ENCODE results near the gene RGS17. TPM values are rescaled to one million over a fixed set of nuclear protein-coding genes. Genes with fewer than 3 reads are reported as not detected.
"Not testable (repeated sequence)": the region's sequence is repeated elsewhere in the genome, so short reads cannot be mapped to it uniquely, and the experiment has no call there.

Gene RGS17
- total RNA-seq, 2 donors from 2014 or later: not detected

- not testable (repeated sequence) for H3K4me1 Mint-ChIP-seq, H3K4me3 Mint-ChIP-seq, ATAC-seq
Observed at GRCh38 chr6:153110612-153111011, 20.5 kb downstream of the RGS17 start.

GRCh38 chr6:153108315-153108714 lies 22.8 kb downstream of the RGS17 start:
- H3K4me3 Mint-ChIP-seq: no peak overlapping the region
- H3K27ac Mint-ChIP-seq: no peak overlapping the region

More at GRCh38 chr6:153110612-153111011, 20.5 kb downstream of the RGS17 start:
- not testable (repeated sequence) for DNase-seq; H3K27me3 Mint-ChIP-seq; H3K27ac Mint-ChIP-seq; H3K36me3 Mint-ChIP-seq (ENCODE audit: low read depth); H3K9me3 ChIP-seq (ENCODE audit: control insufficient read depth, low read length, poor library complexity, severe bottlenecking)

GRCh38 chr6:153106021-153106420 lies 25.1 kb downstream of the RGS17 start:
- H3K27me3 Mint-ChIP-seq: peaks cover 12% of the 10 kb centered on the region
- H3K9me3 ChIP-seq (ENCODE audit: control insufficient read depth, low read length, poor library complexity, severe bottlenecking): no peaks in the 10 kb centered on the region
- DNase-seq: no peak
- no peak for ATAC-seq
- no peaks in the 10 kb centered on the region for H3K4me1 Mint-ChIP-seq
- H3K36me3 Mint-ChIP-seq (ENCODE audit: low read depth): no peaks in the 10 kb centered on the region
- no peak overlapping the region for H3K27ac Mint-ChIP-seq
- no peak overlapping the region for H3K4me3 Mint-ChIP-seq

More at GRCh38 chr6:153108315-153108714, 22.8 kb downstream of the RGS17 start:
- no peaks in the 10 kb centered on the region for H3K9me3 ChIP-seq (ENCODE audit: control insufficient read depth, low read length, poor library complexity, severe bottlenecking)
- no peak for ATAC-seq
- Mint-ChIP-seq H3K27me3 (peaks cover 12% of the 10 kb centered on the region), H3K36me3 (ENCODE audit: low read depth) (peaks cover 2% of the 10 kb centered on the region), H3K4me1 (no peaks in the 10 kb centered on the region)
- no peak for DNase-seq

- H3K27me3 Mint-ChIP-seq: peaks cover 12% of the 10 kb centered on the region
- H3K9me3 ChIP-seq (ENCODE audit: control insufficient read depth, low read length, poor library complexity, severe bottlenecking): no peaks in the 10 kb centered on the region
- no peak overlapping the region for H3K4me3 Mint-ChIP-seq
- H3K27ac Mint-ChIP-seq: no peak overlapping the region
- ATAC-seq (no peak), DNase-seq (no peak)
- H3K36me3 Mint-ChIP-seq (ENCODE audit: low read depth): no peaks in the 10 kb centered on the region
- no peaks in the 10 kb centered on the region for H3K4me1 Mint-ChIP-seq
Observed at GRCh38 chr6:153104220-153104619, 26.9 kb downstream of the RGS17 start.

GRCh38 chr6:153103319-153103655 lies 27.8 kb downstream of the RGS17 start:
- no peak overlapping the region for H3K4me3 Mint-ChIP-seq
- ATAC-seq (no peak), DNase-seq (no peak)
- H3K27ac Mint-ChIP-seq: no peak overlapping the region
- H3K27me3 Mint-ChIP-seq: peaks cover 15% of the 10 kb centered on the region
- H3K9me3 ChIP-seq (ENCODE audit: control insufficient read depth, low read length, poor library complexity, severe bottlenecking): no peaks in the 10 kb centered on the region
- H3K4me1 Mint-ChIP-seq: no peaks in the 10 kb centered on the region
- no peaks in the 10 kb centered on the region for H3K36me3 Mint-ChIP-seq (ENCODE audit: low read depth)

- DNase-seq (no peak), ATAC-seq (no peak)
- peaks cover 15% of the 10 kb centered on the region for H3K27me3 Mint-ChIP-seq
- H3K36me3 Mint-ChIP-seq (ENCODE audit: low read depth): no peaks in the 10 kb centered on the region
- no peaks in the 10 kb centered on the region for H3K9me3 ChIP-seq (ENCODE audit: control insufficient read depth, low read length, poor library complexity, severe bottlenecking)
- no peak overlapping the region for H3K4me3 Mint-ChIP-seq
- no peak overlapping the region for H3K27ac Mint-ChIP-seq
- H3K4me1 Mint-ChIP-seq: no peaks in the 10 kb centered on the region
Observed at GRCh38 chr6:153102605-153103318, 28.3 kb downstream of the RGS17 start.

- no peak for DNase-seq
- Mint-ChIP-seq H3K4me3 (no peak overlapping the region), H3K27ac (no peak overlapping the region), H3K4me1 (no peaks in the 10 kb centered on the region), H3K27me3 (peaks cover 21% of the 10 kb centered on the region), H3K36me3 (ENCODE audit: low read depth) (no peaks in the 10 kb centered on the region)
- H3K9me3 ChIP-seq (ENCODE audit: control insufficient read depth, low read length, poor library complexity, severe bottlenecking): no peaks in the 10 kb centered on the region
- no peak for ATAC-seq
Observed at GRCh38 chr6:153101461-153101860, 29.6 kb downstream of the RGS17 start.

- H3K9me3 ChIP-seq (ENCODE audit: control insufficient read depth, low read length, poor library complexity, severe bottlenecking): no peaks in the 10 kb centered on the region
- ATAC-seq: no peak
- peaks cover 26% of the 10 kb centered on the region for H3K27me3 Mint-ChIP-seq
- H3K27ac Mint-ChIP-seq: no peak overlapping the region
- H3K4me3 Mint-ChIP-seq: no peak overlapping the region
- DNase-seq: no peak
- H3K36me3 Mint-ChIP-seq (ENCODE audit: low read depth): no peaks in the 10 kb centered on the region
- H3K4me1 Mint-ChIP-seq: no peaks in the 10 kb centered on the region
Observed at GRCh38 chr6:153099636-153100035, 31.4 kb downstream of the RGS17 start.

- no peaks in the 10 kb centered on the region for H3K36me3 Mint-ChIP-seq (ENCODE audit: low read depth)
- H3K4me3 Mint-ChIP-seq: no peak overlapping the region
- H3K4me1 Mint-ChIP-seq: no peaks in the 10 kb centered on the region
- peaks cover 27% of the 10 kb centered on the region for H3K27me3 Mint-ChIP-seq
- no peak overlapping the region for H3K27ac Mint-ChIP-seq
- ATAC-seq: no peak
- DNase-seq: no peak
- H3K9me3 ChIP-seq (ENCODE audit: control insufficient read depth, low read length, poor library complexity, severe bottlenecking): no peaks in the 10 kb centered on the region
Observed at GRCh38 chr6:153096792-153097191, 34.3 kb downstream of the RGS17 start.

GRCh38 chr6:153096031-153096430 lies 35.1 kb downstream of the RGS17 start:
- Mint-ChIP-seq H3K4me1 (no peaks in the 10 kb centered on the region), H3K36me3 (ENCODE audit: low read depth) (no peaks in the 10 kb centered on the region), H3K27ac (no peak overlapping the region), H3K27me3 (peaks cover 27% of the 10 kb centered on the region), H3K4me3 (no peak overlapping the region)
- no peaks in the 10 kb centered on the region for H3K9me3 ChIP-seq (ENCODE audit: control insufficient read depth, low read length, poor library complexity, severe bottlenecking)
- ATAC-seq (no peak), DNase-seq (no peak)

GRCh38 chr6:153092082-153093013 lies 38.7 kb downstream of the RGS17 start:
- no peaks in the 10 kb centered on the region for H3K36me3 Mint-ChIP-seq (ENCODE audit: low read depth)
- ATAC-seq (no peak), DNase-seq (no peak)
- no peaks in the 10 kb centered on the region for H3K9me3 ChIP-seq (ENCODE audit: control insufficient read depth, low read length, poor library complexity, severe bottlenecking)
- peaks cover 14% of the 10 kb centered on the region for H3K27me3 Mint-ChIP-seq
- peaks cover 2% of the 10 kb centered on the region for H3K4me1 Mint-ChIP-seq
- no peak overlapping the region for H3K4me3 Mint-ChIP-seq
- no peak overlapping the region for H3K27ac Mint-ChIP-seq

GRCh38 chr6:153090241-153090930 lies 40.7 kb downstream of the RGS17 start:
- no peaks in the 10 kb centered on the region for H3K36me3 Mint-ChIP-seq (ENCODE audit: low read depth)
- H3K4me1 Mint-ChIP-seq: peaks cover 2% of the 10 kb centered on the region
- ATAC-seq (no peak), DNase-seq (no peak)
- no peak overlapping the region for H3K27ac Mint-ChIP-seq
- no peaks in the 10 kb centered on the region for H3K9me3 ChIP-seq (ENCODE audit: control insufficient read depth, low read length, poor library complexity, severe bottlenecking)
- no peak overlapping the region for H3K4me3 Mint-ChIP-seq
- H3K27me3 Mint-ChIP-seq: peaks cover 17% of the 10 kb centered on the region

GRCh38 chr6:153088796-153089195 lies 42.3 kb downstream of the RGS17 start:
- H3K4me1 Mint-ChIP-seq: peaks cover 2% of the 10 kb centered on the region
- no peaks in the 10 kb centered on the region for H3K9me3 ChIP-seq (ENCODE audit: control insufficient read depth, low read length, poor library complexity, severe bottlenecking)
- H3K36me3 Mint-ChIP-seq (ENCODE audit: low read depth): no peaks in the 10 kb centered on the region
- no peak overlapping the region for H3K4me3 Mint-ChIP-seq
- DNase-seq (no peak), ATAC-seq (no peak)
- no peak overlapping the region for H3K27ac Mint-ChIP-seq
- H3K27me3 Mint-ChIP-seq: peaks cover 22% of the 10 kb centered on the region

Measured in T-helper 17 cell (primary cell).